Activated naive CD4-positive, alpha-beta T cell treated with anti-CD3 and anti-CD28 coated beads, Interleukin-2, amount 50 U/mL, for 24 hours (primary cell): ENCODE results near the gene RBMS3.
"Not testable (repeated sequence)": the region's sequence is repeated elsewhere in the genome, so short reads cannot be mapped to it uniquely, and the experiment has no call there.

Source experiments
- H3K27ac Mint-ChIP-seq: one replicate; pipeline ENCODE4 v1.8.0; 2021; ENCODE audit warnings: mild to moderate bottlenecking, mixed read lengths
- H3K27me3 Mint-ChIP-seq: one replicate; pipeline ENCODE4 v1.8.0; 2021; ENCODE audit warnings: mixed read lengths
- H3K36me3 Mint-ChIP-seq: one replicate; pipeline ENCODE4 v1.8.0; 2021; ENCODE audit warnings: mixed read lengths
- H3K4me1 Mint-ChIP-seq: one replicate; pipeline ENCODE4 v1.8.0; 2021; ENCODE audit warnings: mixed read lengths
- H3K4me3 Mint-ChIP-seq: one replicate; pipeline ENCODE4 v1.8.0; 2021; ENCODE audit warnings: mild to moderate bottlenecking, mixed read lengths
- H3K9me3 Mint-ChIP-seq: one replicate; pipeline ENCODE4 v1.8.0; 2021; ENCODE audit warnings: mixed read lengths

The RBMS3 gene

DNA sequence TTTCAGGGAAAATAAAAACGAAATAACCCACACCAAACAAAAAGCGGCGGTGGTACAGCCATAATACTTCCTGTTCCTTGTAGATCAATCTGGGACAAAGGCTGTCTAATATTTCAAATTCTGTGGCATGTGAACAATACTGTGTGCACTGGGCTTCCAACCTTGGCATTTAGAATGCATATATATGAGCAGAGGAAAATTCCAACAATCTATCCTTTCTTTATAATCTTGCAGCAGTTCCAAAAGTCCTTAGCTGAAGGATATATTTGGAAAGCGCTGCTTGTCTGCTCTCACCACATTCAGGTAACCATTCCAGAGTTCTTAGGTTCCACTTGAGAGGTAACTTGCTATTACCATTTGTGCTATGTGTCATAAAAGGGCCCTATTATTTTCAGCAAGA lies 231.8 kb downstream of the RBMS3 start:
- Mint-ChIP-seq H3K27ac (no peak overlapping the region), H3K36me3 (no peaks in the 10 kb centered on the region), H3K4me3 (no peak overlapping the region), H3K27me3 (peaks cover 3% of the 10 kb centered on the region), H3K9me3 (peaks cover 5% of the 10 kb centered on the region), H3K4me1 (no peaks in the 10 kb centered on the region)

DNA sequence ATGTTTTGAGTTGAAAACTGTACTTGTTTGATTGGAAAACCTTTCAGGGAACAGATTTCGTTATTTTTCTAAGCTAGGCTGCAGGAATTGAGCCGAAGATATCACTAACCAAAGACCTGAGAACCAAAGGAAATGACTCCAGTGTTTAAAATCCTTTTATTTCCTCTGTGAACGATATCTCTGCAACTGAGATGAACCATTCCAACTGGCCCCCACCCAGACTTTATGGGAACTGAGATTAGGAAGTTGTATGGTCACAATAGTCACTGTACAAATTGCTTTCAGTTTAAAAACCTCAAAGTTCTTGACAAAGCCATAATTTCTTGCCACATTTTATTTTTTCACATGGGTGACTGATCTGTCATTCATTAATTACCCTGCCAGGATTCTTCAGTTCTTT lies 232.4 kb downstream of the RBMS3 start:
- no peak overlapping the region for H3K4me3 Mint-ChIP-seq
- H3K27me3 Mint-ChIP-seq: peaks cover 3% of the 10 kb centered on the region
- H3K4me1 Mint-ChIP-seq: no peaks in the 10 kb centered on the region
- H3K9me3 Mint-ChIP-seq: peaks cover 5% of the 10 kb centered on the region
- no peaks in the 10 kb centered on the region for H3K36me3 Mint-ChIP-seq
- no peak overlapping the region for H3K27ac Mint-ChIP-seq

DNA sequence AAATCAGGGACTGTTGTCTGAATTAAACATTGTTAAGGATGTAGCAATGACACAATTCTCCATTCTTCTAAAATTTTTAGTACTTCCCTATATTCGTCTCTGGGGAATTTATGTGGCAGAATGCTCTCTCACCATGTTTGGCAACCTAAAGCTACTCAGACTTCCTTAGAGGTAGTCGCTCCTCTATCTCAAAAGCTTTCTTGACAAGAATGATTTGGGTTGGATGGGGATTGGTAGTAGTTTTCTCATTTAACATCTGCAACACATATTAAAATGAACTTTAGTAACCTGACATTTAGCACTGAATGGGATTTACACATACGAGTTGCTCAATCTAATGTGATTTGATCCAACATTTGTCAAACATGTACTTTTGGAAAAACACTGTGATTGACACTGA lies 233.3 kb downstream of the RBMS3 start:
- Mint-ChIP-seq H3K27me3 (peaks cover 3% of the 10 kb centered on the region), H3K27ac (no peak overlapping the region), H3K4me3 (no peak overlapping the region), H3K36me3 (no peaks in the 10 kb centered on the region), H3K9me3 (peaks cover 5% of the 10 kb centered on the region), H3K4me1 (no peaks in the 10 kb centered on the region)

DNA sequence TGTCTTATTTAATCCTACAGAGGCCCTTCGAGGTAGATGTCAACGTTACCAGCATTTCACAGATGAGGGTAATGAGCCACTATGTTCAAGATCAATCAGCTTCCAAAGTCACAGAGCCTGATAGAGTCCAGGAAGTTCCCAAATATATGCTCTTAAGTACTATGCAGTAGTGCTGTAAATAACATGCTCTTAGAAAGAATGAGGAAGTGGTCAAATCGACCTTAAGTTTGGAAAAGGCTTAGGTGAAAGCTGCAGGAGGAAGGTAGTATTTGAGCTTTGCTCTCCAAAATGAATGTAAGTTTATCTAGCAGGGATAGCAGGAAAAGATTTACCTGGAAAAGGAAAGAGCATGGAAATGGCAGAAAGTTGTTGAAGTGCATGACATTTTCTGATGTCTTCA lies 234.0 kb downstream of the RBMS3 start:
- Mint-ChIP-seq H3K27me3 (no peaks in the 10 kb centered on the region), H3K9me3 (peaks cover 5% of the 10 kb centered on the region), H3K27ac (no peak overlapping the region), H3K4me3 (no peak overlapping the region), H3K36me3 (no peaks in the 10 kb centered on the region), H3K4me1 (no peaks in the 10 kb centered on the region)

DNA sequence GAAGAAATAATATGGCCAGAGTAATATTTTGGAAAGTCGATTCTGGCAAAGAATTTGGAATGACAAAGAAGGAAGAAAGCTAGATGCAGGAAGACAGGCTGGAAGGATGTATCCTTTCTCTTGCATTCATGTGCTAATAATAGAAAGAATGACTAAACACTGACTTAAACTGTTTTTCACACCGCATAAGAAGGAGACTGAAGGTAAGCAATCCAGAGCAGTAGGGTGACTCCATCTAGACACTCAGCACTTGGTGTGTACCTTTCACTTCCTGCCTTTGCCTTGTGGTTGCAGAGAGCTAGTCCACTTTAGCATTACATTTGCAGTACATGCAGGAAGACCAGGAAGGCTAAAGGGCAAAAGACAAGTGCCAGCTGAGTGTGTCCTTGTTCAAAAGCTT lies 234.6 kb downstream of the RBMS3 start:
- H3K9me3 Mint-ChIP-seq: peaks cover 5% of the 10 kb centered on the region
- H3K4me1 Mint-ChIP-seq: no peaks in the 10 kb centered on the region
- no peak overlapping the region for H3K27ac Mint-ChIP-seq
- H3K4me3 Mint-ChIP-seq: no peak overlapping the region
- H3K36me3 Mint-ChIP-seq: no peaks in the 10 kb centered on the region
- no peaks in the 10 kb centered on the region for H3K27me3 Mint-ChIP-seq

DNA sequence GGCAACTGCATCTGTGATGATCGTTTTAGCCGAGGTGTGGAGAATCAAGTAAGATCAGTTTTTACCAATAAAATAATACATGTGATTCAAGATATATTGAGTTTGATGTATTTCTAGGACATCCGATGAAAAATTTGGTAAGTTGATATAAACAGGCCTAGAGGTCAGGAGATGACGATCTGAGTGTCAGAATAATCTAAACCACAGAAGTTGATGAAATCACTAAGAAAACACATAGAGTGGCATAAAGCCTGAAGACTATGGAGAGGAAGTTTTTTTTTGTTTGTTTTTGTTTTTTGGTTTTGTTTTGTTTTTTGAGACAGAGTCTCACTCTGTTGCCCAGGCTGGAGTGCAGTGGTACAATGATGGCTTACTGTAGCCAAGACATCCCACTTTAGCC lies 235.3 kb downstream of the RBMS3 start:
- no peaks in the 10 kb centered on the region for H3K27me3 Mint-ChIP-seq
- no peaks in the 10 kb centered on the region for H3K4me1 Mint-ChIP-seq
- no peaks in the 10 kb centered on the region for H3K36me3 Mint-ChIP-seq
- H3K4me3 Mint-ChIP-seq: no peak overlapping the region
- H3K9me3 Mint-ChIP-seq: peaks cover 5% of the 10 kb centered on the region
- no peak overlapping the region for H3K27ac Mint-ChIP-seq

DNA sequence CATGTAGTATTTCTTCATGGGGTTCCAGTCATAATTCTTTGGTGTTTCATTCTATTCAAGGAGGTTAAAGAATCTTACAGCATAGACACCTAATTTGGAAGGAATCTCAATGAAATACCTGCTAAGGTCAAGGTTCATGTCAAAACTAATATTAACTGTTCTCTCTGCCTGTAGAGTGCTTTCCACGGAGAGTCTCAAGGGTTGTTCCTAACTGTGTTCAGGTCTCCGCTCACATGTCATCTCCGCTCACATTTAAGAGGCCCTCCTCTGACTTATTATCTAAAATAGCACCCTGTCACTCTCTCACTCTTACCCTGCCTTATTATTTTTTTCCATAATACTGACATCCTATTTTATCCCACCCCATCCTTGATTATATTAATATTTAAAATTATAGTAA lies 239.9 kb downstream of the RBMS3 start:
- Mint-ChIP-seq H3K4me1 (no peaks in the 10 kb centered on the region), H3K9me3 (peaks cover 3% of the 10 kb centered on the region), H3K27me3 (peaks cover 2% of the 10 kb centered on the region), H3K4me3 (no peak overlapping the region), H3K27ac (no peak overlapping the region), H3K36me3 (no peaks in the 10 kb centered on the region)

DNA sequence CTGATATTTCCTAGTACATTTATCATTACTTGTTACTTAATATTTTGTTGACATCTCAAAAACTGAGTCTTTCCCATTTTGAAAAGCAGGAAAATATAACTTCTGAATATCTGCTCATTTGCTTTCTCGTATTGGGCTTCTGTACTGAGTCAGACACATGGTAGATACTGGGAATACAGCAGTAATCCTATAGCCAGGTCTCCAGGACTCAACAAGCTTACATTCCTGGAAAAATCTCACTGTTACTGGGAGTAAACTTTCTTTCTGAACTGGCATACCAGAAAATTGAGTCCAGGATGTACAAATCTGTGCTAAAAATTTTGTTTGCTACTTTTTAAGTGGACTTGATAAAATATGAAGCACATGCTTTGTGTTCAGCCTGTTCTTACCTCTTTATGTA lies 240.4 kb downstream of the RBMS3 start:
- no peaks in the 10 kb centered on the region for H3K36me3 Mint-ChIP-seq
- H3K9me3 Mint-ChIP-seq: no peaks in the 10 kb centered on the region
- no peak overlapping the region for H3K27ac Mint-ChIP-seq
- peaks cover 2% of the 10 kb centered on the region for H3K27me3 Mint-ChIP-seq
- no peak overlapping the region for H3K4me3 Mint-ChIP-seq
- H3K4me1 Mint-ChIP-seq: no peaks in the 10 kb centered on the region

DNA sequence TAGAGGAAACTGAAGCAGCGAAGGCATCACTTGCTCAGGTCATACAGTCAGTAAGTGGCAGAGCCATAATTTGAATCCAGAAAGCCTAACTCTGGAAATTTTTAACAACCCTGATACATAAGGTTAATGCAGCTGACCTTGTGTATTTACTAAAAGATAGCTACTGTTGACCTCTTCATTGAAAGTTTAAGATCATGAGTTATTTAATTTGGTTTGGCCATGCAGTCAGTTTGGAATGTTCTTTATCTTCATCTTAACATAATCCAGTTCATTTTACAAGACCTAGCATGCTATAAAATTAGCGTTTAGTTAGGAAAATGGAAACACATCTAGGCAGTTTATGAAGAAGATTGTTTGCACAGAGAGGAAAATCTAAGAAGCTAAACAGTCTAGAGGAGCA lies 240.9 kb downstream of the RBMS3 start:
- Mint-ChIP-seq H3K36me3 (no peaks in the 10 kb centered on the region), H3K4me3 (no peak overlapping the region), H3K27ac (no peak overlapping the region), H3K9me3 (no peaks in the 10 kb centered on the region), H3K27me3 (peaks cover 2% of the 10 kb centered on the region), H3K4me1 (no peaks in the 10 kb centered on the region)

DNA sequence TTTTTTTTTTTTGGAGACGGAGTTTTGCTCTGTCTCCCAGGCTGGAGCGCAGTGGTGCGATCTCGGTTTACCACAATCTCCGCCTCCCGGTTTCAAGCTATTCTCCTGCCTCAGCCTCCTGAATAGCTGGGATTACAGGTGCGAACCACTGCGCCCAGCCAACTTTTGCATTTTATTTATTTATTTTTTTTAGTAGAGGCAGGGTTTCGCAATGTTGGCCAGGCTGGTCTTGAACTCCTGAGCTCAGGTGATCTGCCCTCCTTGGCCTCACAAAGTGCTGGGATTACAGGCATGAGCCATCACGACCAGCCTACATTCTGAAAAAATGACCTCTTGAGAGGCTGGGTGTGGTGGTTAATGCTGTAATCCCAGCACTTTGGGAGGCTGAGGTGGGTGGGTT lies 243.6 kb downstream of the RBMS3 start:
- not testable (repeated sequence) for H3K27ac Mint-ChIP-seq, H3K4me3 Mint-ChIP-seq, H3K27me3 Mint-ChIP-seq, H3K36me3 Mint-ChIP-seq, H3K9me3 Mint-ChIP-seq, H3K4me1 Mint-ChIP-seq

DNA sequence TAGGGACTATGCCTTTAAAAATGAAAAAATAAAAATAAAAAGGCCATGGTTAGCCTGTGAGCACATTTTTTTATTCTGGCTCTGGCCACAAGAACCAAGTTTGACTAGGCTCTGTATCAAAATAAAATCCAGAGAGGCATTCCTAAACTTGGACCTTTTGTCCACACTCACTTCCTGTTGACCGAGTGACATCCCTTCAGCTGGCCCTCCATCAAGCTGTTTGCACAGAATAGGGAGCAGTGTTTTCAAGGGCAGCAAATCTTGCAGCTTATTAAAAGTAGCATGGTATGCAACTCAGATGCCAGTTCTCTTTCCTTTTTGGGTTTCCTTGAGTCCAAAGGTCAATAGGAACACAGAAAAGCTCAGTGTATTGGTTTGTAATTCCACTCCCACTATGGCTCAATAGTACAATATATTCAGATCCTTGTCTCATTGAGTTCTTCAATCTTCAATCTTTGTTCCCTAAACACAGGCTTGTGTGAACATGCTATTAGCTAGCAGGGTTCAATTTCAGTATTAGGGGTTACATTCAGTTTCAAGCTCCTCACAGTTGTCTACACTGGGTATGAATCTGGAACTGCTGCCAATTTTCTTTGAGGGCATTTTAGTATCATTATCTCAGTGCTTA lies 244.5 kb downstream of the RBMS3 start:
- Mint-ChIP-seq H3K27me3 (peaks cover 2% of the 10 kb centered on the region), H3K9me3 (no peaks in the 10 kb centered on the region), H3K36me3 (no peaks in the 10 kb centered on the region), H3K4me1 (no peaks in the 10 kb centered on the region), H3K27ac (no peak overlapping the region), H3K4me3 (no peak overlapping the region)

DNA sequence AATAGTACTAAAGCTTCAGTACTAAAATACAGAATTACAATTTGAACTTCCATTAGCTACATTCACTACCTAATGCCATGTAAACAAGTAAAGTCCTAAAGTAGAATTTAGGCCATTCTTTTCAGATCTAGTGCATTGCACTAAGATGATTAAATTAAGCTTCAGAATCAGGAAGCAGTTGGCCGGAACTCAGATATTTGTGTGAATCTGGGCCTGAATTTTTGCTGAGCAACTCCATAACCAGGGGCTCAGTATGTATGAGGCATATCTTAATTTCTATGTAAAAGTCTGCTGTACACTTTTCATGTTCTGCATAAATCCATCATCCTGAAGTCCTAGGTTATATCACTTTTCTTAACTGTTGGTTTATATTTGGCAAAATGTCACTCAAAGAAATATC lies 246.4 kb downstream of the RBMS3 start:
- H3K4me3 Mint-ChIP-seq: no peak overlapping the region

DNA sequence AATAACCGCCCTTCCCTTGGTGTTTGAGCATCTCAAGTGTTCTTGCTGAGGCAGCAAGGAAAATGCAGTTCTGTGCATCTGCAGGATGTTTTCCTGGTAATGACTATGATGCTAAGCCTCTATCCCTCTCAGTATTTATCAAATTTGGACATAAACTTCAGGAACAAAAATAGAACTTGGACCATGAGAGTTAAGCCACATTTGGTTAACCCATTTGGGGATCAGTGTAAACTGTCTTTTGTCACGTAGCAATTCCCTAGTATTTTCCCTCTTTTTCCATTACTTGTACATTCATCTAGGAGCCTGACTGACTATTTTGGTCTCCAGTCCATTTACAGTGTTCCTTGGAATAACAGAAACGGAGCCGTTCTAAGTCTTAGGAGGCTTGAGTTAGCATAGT lies 250.8 kb downstream of the RBMS3 start:
- H3K9me3 Mint-ChIP-seq: no peaks in the 10 kb centered on the region
- H3K27me3 Mint-ChIP-seq: no peaks in the 10 kb centered on the region
- H3K27ac Mint-ChIP-seq: no peak overlapping the region
- no peaks in the 10 kb centered on the region for H3K36me3 Mint-ChIP-seq
- no peaks in the 10 kb centered on the region for H3K4me1 Mint-ChIP-seq
- H3K4me3 Mint-ChIP-seq: no peak overlapping the region

More for the DNA sequence above, 246.4 kb downstream of the RBMS3 start:
- H3K36me3 Mint-ChIP-seq: no peaks in the 10 kb centered on the region
- H3K27me3 Mint-ChIP-seq: peaks cover 2% of the 10 kb centered on the region
- no peak overlapping the region for H3K27ac Mint-ChIP-seq
- no peaks in the 10 kb centered on the region for H3K9me3 Mint-ChIP-seq
- no peaks in the 10 kb centered on the region for H3K4me1 Mint-ChIP-seq

DNA sequence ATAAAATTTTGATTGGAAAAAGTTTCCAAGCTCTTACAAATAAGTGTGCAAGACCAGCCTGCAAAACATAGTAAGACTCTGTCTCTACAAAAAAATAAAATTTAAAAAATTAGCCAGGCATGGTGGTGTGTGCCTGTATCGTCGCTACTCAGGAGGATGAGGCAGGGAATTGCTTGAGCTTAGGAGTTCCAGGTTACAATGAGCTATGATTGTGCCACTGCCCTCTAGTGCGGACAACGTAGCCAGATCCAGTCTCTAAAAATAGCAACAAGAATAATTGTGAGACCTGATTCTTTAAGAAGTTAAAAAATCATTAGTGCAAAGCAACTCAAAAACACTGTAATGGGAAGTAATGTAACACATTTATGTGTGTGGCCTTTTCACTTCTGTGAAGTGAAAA lies 251.6 kb downstream of the RBMS3 start:
- H3K27ac Mint-ChIP-seq: no peak overlapping the region
- H3K4me3 Mint-ChIP-seq: no peak overlapping the region
- no peaks in the 10 kb centered on the region for H3K4me1 Mint-ChIP-seq
- no peaks in the 10 kb centered on the region for H3K27me3 Mint-ChIP-seq
- H3K36me3 Mint-ChIP-seq: no peaks in the 10 kb centered on the region
- no peaks in the 10 kb centered on the region for H3K9me3 Mint-ChIP-seq

DNA sequence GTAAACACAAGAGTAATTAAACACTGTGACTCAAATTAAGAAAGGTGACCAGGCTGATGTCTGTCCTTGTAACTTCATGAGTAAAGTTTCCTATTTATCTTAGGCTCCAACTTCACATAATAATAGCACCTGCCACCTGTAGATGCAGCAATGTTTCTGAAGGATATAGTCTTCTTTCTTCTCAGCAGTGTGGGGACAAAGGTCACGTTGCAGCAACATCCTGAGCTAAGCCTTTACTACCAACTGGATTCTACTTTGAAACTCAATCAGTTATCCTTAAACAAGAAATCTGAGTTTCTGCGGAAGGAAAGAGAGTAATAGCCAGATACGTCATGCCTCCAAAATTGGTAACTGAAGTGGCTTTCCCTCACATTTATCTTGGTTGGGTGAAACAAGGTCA lies 253.1 kb downstream of the RBMS3 start:
- Mint-ChIP-seq H3K36me3 (no peaks in the 10 kb centered on the region), H3K4me1 (no peaks in the 10 kb centered on the region), H3K27ac (no peak overlapping the region), H3K9me3 (no peaks in the 10 kb centered on the region), H3K27me3 (no peaks in the 10 kb centered on the region), H3K4me3 (no peak overlapping the region)

DNA sequence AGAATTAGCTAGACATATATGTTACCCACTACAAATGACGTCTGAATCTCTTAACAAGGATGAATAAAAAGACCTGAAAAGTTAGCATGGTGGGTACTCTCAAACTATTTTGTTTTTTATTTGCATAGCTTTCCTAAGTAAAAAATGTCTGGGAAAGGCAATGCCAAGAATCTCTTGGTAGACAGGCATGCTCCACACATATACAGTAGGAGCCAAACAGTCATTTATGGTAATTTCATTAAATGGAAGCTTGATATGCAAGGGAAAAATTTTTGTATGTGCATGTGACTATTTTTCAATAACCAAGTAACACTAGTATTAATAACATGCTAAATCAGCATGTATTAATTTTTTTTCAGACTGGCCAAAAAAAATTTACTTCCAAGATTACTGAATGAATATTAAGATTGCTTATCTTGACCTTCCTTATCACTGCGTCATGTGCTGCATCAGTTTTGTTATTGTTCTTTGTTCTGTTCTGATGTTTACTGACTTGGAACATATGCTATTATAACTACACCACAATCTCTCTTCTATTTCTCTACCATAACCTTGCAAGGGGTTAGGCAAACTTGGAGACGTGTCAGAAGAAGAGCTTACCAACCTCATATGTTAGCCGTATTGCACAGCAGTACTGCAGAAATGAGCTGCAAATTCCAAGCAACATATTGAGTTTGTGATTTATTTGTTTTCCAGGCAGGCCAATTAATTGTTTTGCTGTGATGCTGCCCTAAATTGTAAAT lies 255.3 kb downstream of the RBMS3 start:
- no peak overlapping the region for H3K27ac Mint-ChIP-seq
- no peaks in the 10 kb centered on the region for H3K4me1 Mint-ChIP-seq
- H3K9me3 Mint-ChIP-seq: no peaks in the 10 kb centered on the region
- no peaks in the 10 kb centered on the region for H3K27me3 Mint-ChIP-seq
- H3K4me3 Mint-ChIP-seq: no peak overlapping the region
- H3K36me3 Mint-ChIP-seq: no peaks in the 10 kb centered on the region
